OCI-LY7 (cell line): ENCODE data around the gene TPD52L1.

Experiments used
- EZH2phosphoT487 ChIP-seq: fragments of 200-600 bp; sonication (generic); IDR thresholded peaks from 2 replicates; pipeline ENCODE4 v1.6.1; 2018; ENCODE audit warnings: low read depth, borderline replicate concordance, mild to moderate bottlenecking, mixed run types, antibody characterized with exemption, low read length, moderate library complexity, mixed read lengths
- TF ChIP-seq, protein P1 (sequence below): fragments of 200-600 bp; sonication (generic); conservative IDR thresholded peaks from 2 replicates; pipeline ENCODE4 v1.5.1; 2014; ENCODE audit warnings: mild to moderate bottlenecking, antibody characterized with exemption, low read length, moderate library complexity, mixed read lengths

DNA sequence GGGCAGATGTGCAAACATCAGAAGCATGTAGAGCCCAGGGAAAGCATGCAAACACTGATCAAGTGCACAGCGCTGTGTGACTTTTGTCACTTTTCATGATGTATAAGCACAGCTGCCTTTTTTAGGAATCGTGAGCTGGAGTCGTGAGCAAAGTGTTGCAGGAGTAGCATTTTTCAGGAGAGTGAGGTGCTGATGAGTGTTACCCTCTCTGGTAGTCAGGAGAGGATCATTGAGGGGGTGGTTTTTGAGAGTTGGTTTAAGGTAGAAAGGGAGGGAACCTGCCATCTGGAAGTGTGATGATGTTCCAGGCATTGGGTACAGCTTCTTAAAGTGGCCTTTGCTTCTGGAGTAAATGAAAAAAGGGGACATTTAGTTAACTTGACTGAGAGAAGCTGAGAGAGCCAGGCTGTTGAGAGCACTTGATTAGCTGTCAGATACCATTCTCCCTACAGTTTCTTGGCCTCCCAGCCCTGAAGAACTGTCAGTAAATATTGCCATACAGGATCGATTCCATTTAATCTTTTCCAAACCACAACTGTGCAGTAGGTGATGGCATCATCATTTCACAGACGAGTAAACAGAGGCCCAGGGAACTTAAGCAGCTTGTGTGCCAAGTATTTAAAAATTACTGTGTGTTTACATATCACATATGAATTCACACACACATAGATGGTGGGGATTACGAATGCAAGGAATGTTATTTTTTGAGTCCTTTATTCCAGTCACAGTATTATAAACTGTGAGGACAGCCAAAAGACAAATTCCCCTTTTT, 28.9 kb downstream of the TPD52L1 start:
- TF ChIP-seq, protein P1, sequence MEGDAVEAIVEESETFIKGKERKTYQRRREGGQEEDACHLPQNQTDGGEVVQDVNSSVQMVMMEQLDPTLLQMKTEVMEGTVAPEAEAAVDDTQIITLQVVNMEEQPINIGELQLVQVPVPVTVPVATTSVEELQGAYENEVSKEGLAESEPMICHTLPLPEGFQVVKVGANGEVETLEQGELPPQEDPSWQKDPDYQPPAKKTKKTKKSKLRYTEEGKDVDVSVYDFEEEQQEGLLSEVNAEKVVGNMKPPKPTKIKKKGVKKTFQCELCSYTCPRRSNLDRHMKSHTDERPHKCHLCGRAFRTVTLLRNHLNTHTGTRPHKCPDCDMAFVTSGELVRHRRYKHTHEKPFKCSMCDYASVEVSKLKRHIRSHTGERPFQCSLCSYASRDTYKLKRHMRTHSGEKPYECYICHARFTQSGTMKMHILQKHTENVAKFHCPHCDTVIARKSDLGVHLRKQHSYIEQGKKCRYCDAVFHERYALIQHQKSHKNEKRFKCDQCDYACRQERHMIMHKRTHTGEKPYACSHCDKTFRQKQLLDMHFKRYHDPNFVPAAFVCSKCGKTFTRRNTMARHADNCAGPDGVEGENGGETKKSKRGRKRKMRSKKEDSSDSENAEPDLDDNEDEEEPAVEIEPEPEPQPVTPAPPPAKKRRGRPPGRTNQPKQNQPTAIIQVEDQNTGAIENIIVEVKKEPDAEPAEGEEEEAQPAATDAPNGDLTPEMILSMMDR: no peak
- no peak for TF ChIP-seq EZH2phosphoT487
